NCI-H2196 (cell line): ENCODE data around the gene PTTG1.

Experiments
- DNase-seq: peaks from one replicate; lab custom pipeline; 2025; ENCODE audit not compliant: unreplicated experiment; lab: John Stamatoyannopoulos, UW

PTTG1 gene

GRCh38 chr5:160470437-160471361 is 49.0 kb downstream of the PTTG1 start:
- no peak for DNase-seq

- no peak for DNase-seq
These were observed 50.1 kb downstream of the PTTG1 start for GRCh38 chr5:160471761-160472160.

- DNase-seq, result no peak
These were observed 50.8 kb downstream of the PTTG1 start for GRCh38 chr5:160472482-160472881.

- no peak for DNase-seq
These were observed 52.0 kb downstream of the PTTG1 start for GRCh38 chr5:160473681-160474080.

- no peak for DNase-seq
These were observed 52.4 kb downstream of the PTTG1 start for GRCh38 chr5:160474084-160474483.

GRCh38 chr5:160475864-160476438 is 54.3 kb downstream of the PTTG1 start:
- no peak for DNase-seq

- no peak for DNase-seq
These were observed 55.8 kb downstream of the PTTG1 start for GRCh38 chr5:160477266-160477970.

- DNase-seq, result no peak
These were observed 56.5 kb downstream of the PTTG1 start for GRCh38 chr5:160478163-160478562.
